Activated naive CD4-positive, alpha-beta T cell treated with anti-CD3 and anti-CD28 coated beads, Interleukin-2, amount 50 U/mL, for 24 hours (primary cell): ENCODE data around the gene ABHD1.
A peak's percentile ranks its signal among the peaks of the same experiment; 100 is the strongest.
"Not testable (repeated sequence)": the region's sequence is repeated elsewhere in the genome, so short reads cannot be mapped to it uniquely, and the experiment has no call there.

Source experiments
- H3K27ac Mint-ChIP-seq: one replicate; pipeline ENCODE4 v1.8.0; 2021; ENCODE audit warnings: mild to moderate bottlenecking, mixed read lengths
- H3K27me3 Mint-ChIP-seq: one replicate; pipeline ENCODE4 v1.8.0; 2021; ENCODE audit warnings: mixed read lengths
- H3K36me3 Mint-ChIP-seq: one replicate; pipeline ENCODE4 v1.8.0; 2021; ENCODE audit warnings: mixed read lengths
- H3K4me1 Mint-ChIP-seq: one replicate; pipeline ENCODE4 v1.8.0; 2021; ENCODE audit warnings: mixed read lengths
- H3K4me3 Mint-ChIP-seq: one replicate; pipeline ENCODE4 v1.8.0; 2021; ENCODE audit warnings: mild to moderate bottlenecking, mixed read lengths
- H3K9me3 Mint-ChIP-seq: one replicate; pipeline ENCODE4 v1.8.0; 2021; ENCODE audit warnings: mixed read lengths

The ABHD1 gene

DNA sequence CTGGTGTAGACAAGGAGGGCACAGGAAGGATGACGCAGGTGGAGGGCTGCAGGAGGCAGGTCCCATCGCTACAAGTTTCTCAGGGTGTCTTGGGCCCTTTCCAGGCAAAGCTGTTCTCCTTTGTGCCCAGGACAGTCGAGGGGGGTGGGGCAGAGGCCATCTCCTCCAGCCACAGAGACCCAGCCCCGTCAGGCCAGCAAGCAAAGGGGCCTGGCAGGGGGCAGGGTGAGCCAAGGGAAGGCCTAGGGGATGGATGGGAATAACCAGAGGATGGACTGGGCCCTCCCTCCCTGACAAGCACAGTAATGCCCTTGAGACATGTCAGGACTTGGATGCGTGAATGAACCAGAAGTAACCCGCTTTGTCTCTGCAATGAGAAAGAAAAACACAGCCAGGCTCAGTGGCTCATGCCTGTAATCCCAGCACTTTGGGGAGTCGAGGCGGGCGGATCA, 31.5 kb downstream of the ABHD1 start:
- Mint-ChIP-seq H3K9me3 (no peaks in the 10 kb centered on the region), H3K4me1 (no peaks in the 10 kb centered on the region), H3K27me3 (no peaks in the 10 kb centered on the region), H3K36me3 (no peaks in the 10 kb centered on the region), H3K4me3 (no peak overlapping the region), H3K27ac (no peak overlapping the region)

GRCh38 chr2:27158468-27158867, 34.9 kb downstream of the ABHD1 start:
- Mint-ChIP-seq H3K36me3 (no peaks in the 10 kb centered on the region), H3K27me3 (no peaks in the 10 kb centered on the region), H3K27ac (no peak overlapping the region), H3K4me3 (no peak overlapping the region), H3K4me1 (no peaks in the 10 kb centered on the region), H3K9me3 (no peaks in the 10 kb centered on the region)

DNA sequence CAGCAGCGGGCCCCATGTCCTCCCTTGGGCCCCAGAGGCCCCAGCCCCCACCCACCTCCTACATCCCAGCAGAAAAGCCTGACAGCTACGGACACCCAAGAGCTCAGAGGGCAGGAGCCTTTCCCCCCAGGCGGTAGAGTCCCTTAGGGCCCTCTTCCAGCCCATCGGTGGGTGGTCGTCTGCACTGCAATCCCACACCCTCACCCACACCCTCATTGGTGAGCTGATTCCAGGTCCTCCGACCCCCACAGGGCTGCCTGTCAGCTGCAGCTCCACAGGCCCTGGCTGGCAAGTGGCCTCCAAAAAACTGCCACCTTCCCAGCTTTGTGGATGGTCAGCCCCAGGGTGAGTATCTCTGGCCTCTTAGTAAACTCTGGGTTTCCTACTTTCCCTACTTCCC, 35.7 kb downstream of the ABHD1 start:
- no peaks in the 10 kb centered on the region for H3K9me3 Mint-ChIP-seq
- no peaks in the 10 kb centered on the region for H3K36me3 Mint-ChIP-seq
- H3K27ac Mint-ChIP-seq = no peak overlapping the region
- no peaks in the 10 kb centered on the region for H3K4me1 Mint-ChIP-seq
- no peaks in the 10 kb centered on the region for H3K27me3 Mint-ChIP-seq
- no peak overlapping the region for H3K4me3 Mint-ChIP-seq

DNA sequence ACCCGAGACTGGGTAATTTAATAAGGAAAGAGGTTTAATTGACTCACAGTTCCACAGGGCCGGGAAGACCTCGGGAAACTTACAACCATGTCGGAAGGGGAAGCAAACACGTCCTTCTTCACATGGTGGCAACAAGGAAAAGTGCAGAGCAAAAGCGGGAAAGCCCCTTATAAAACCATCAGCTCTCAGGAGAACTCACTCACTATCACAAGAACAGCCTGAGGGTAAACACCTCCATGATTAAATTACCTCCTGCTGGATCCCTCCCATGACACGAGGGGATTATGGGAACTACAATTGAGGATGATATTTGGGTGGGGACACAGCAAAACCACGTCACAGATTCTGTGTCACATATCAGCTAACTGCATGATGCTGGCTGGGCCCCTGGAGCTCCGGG, 36.6 kb downstream of the ABHD1 start:
- no peaks in the 10 kb centered on the region for H3K4me1 Mint-ChIP-seq
- no peak overlapping the region for H3K27ac Mint-ChIP-seq
- no peaks in the 10 kb centered on the region for H3K36me3 Mint-ChIP-seq
- H3K27me3 Mint-ChIP-seq = no peaks in the 10 kb centered on the region
- no peak overlapping the region for H3K4me3 Mint-ChIP-seq
- no peaks in the 10 kb centered on the region for H3K9me3 Mint-ChIP-seq

GRCh38 chr2:27162151-27163121, 38.8 kb downstream of the ABHD1 start:
- H3K27ac Mint-ChIP-seq = no peak overlapping the region
- H3K36me3 Mint-ChIP-seq = no peaks in the 10 kb centered on the region

DNA sequence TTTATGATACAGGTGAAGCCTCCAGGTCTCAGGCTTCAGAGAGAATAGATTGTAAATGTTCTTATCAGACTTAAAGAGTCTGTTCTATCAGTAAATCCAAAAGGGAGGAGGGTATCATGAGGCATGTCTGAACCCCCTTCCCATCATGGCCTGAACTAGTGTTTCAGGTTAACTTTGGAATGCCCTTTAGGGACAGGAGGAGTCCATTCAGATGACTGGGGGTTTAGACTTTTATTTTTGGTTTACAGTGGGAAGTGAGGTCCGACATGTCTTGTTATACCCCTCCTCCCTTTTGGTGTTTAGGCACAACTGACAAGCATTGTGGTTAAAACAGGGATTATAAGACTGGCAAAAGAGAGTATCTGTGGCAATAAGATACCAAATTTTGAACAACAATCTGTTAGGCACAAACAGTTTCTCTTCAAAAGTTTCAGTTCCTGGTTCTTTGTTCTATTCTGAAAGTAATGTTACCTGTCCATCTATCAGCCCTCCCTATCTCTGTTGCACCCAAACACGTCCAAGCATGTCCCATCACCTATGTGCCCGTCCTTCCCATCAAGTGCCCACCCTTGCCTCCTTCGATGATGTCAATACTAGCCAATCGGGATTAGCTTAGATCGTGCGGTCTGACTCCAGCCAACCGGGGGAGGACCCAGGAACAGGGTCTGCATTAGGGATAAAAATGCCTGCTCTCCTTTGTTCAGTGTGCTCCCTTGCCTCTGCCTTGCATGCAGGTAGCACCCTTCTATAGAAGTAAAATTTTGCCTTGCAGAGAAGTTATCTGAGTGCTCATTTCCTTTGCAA, 41.5 kb downstream of the ABHD1 start:
- Mint-ChIP-seq H3K27ac (no peak overlapping the region), H3K4me3 (no peak overlapping the region), H3K27me3 (peaks cover 2% of the 10 kb centered on the region), H3K4me1 (peaks cover 4% of the 10 kb centered on the region), H3K36me3 (no peaks in the 10 kb centered on the region), H3K9me3 (no peaks in the 10 kb centered on the region)

More at GRCh38 chr2:27162151-27163121, 38.8 kb downstream of the ABHD1 start:
- no peak overlapping the region for H3K4me3 Mint-ChIP-seq
- no peaks in the 10 kb centered on the region for H3K27me3 Mint-ChIP-seq
- H3K9me3 Mint-ChIP-seq = no peaks in the 10 kb centered on the region
- peaks cover 4% of the 10 kb centered on the region for H3K4me1 Mint-ChIP-seq

DNA sequence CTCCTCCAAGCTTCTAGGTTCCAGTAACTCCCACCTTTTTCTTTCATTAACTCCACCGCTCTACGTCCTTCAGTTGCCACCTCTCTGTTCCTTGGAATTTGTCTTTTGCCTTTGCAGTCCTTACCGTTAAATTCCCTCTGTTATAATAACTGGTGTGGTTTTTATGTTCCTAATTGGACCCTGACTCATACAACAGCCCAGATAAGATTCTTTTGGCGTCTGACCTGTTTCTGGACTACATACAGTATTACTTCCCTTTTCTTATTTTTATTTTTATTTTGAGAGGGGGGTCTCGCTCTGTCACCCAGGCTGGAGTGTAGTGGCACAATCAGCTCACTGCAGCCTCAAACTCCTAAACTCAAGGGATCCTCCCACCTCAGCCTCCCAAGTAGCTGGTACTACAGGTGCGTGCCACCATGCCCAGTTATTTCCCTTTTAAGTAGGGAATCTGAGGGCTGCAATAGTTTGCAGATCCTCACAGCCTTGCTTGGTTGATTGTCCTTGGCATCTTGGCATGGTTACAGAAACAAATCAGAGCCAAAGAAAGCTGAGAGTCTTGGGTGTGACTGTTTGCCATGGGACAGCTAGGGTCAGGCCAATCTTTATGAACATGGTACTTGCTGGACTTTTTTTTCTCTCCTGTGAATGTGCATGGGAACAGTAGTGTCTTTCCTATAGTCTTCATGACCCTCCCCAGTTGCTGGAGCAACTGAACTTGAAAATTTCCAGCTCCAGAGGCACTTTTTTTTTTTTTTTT, 47.1 kb downstream of the ABHD1 start:
- Mint-ChIP-seq H3K36me3 (no peaks in the 10 kb centered on the region), H3K4me1 (peaks cover 8% of the 10 kb centered on the region), H3K9me3 (no peaks in the 10 kb centered on the region), H3K27me3 (peaks cover 7% of the 10 kb centered on the region), H3K4me3 (peak overlapping the region; percentile 45), H3K27ac (no peak overlapping the region)

DNA sequence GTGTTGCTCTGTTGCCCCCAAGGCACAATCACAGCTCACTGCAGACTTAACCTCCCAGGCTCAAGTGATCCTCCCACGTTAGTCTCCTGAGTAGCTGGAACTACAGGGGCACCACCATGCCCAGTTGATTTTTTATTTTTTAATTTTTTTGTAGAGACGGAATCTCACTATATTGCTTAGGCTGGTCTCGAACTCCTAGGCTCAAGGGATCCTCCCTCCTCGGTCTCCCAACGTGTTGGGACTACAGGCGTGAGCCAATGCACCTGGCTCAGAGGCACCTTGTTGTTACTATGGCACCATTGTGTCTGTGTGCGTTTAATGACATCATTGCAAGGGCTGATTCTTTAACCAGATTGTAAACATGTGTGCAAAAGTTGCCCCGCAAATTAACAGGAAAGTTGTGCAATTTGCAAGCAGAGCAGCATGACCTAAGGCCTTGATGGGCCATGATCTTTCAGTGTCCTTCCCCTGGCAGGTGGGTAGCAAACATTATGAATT, 47.8 kb downstream of the ABHD1 start:
- Mint-ChIP-seq H3K36me3 (no peaks in the 10 kb centered on the region), H3K4me1 (peaks cover 8% of the 10 kb centered on the region), H3K27me3 (peaks cover 7% of the 10 kb centered on the region), H3K4me3 (no peak overlapping the region), H3K9me3 (no peaks in the 10 kb centered on the region), H3K27ac (no peak overlapping the region)

DNA sequence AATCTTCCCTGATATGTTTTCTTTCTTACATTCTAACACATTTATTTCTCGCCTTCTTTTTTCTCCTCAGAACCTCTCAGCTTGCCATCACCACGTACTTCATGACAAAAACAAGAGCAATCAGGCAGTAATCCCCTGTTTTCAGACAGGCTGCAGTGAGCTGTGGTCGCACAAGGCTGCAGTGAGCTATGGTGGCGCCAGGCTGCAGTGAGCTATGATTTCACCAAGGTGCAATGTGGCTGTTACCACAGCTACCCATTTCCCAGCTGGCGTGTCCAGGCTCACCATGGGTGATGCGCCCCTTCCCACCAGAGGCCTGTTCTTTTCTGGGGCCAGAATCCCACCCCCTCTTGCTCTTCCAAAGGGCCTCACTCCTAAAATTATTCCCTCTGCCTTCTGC, 51.0 kb downstream of the ABHD1 start:
- H3K4me1 Mint-ChIP-seq = peaks cover 4% of the 10 kb centered on the region
- no peaks in the 10 kb centered on the region for H3K36me3 Mint-ChIP-seq
- peaks cover 14% of the 10 kb centered on the region for H3K27me3 Mint-ChIP-seq
- no peaks in the 10 kb centered on the region for H3K9me3 Mint-ChIP-seq
- H3K4me3 Mint-ChIP-seq = no peak overlapping the region
- no peak overlapping the region for H3K27ac Mint-ChIP-seq

- Mint-ChIP-seq H3K27ac (no peak overlapping the region), H3K9me3 (no peaks in the 10 kb centered on the region), H3K4me3 (no peak overlapping the region), H3K27me3 (peaks cover 16% of the 10 kb centered on the region), H3K36me3 (no peaks in the 10 kb centered on the region), H3K4me1 (peaks cover 4% of the 10 kb centered on the region)
Measured at GRCh38 chr2:27175330-27175729, 51.7 kb downstream of the ABHD1 start.

GRCh38 chr2:27175781-27176180, 52.2 kb downstream of the ABHD1 start:
- H3K27ac Mint-ChIP-seq, H3K9me3 Mint-ChIP-seq, H3K4me3 Mint-ChIP-seq, H3K4me1 Mint-ChIP-seq, H3K36me3 Mint-ChIP-seq: not testable (repeated sequence)
- peaks cover 17% of the 10 kb centered on the region for H3K27me3 Mint-ChIP-seq

GRCh38 chr2:27177441-27178351, 54.1 kb downstream of the ABHD1 start:
- Mint-ChIP-seq H3K4me1 (no peaks in the 10 kb centered on the region), H3K9me3 (no peaks in the 10 kb centered on the region), H3K36me3 (no peaks in the 10 kb centered on the region), H3K27me3 (peaks cover 18% of the 10 kb centered on the region), H3K4me3 (no peak overlapping the region), H3K27ac (no peak overlapping the region)

- Mint-ChIP-seq H3K36me3 (no peaks in the 10 kb centered on the region), H3K4me3 (no peak overlapping the region), H3K4me1 (no peaks in the 10 kb centered on the region), H3K9me3 (no peaks in the 10 kb centered on the region), H3K27ac (no peak overlapping the region), H3K27me3 (peaks cover 18% of the 10 kb centered on the region)
Measured at GRCh38 chr2:27178469-27178868, 54.9 kb downstream of the ABHD1 start.

- Mint-ChIP-seq H3K4me3 (no peak overlapping the region), H3K9me3 (no peaks in the 10 kb centered on the region), H3K27ac (no peak overlapping the region), H3K4me1 (no peaks in the 10 kb centered on the region), H3K27me3 (peaks cover 18% of the 10 kb centered on the region), H3K36me3 (no peaks in the 10 kb centered on the region)
Measured at GRCh38 chr2:27179344-27180000, 55.9 kb downstream of the ABHD1 start.
